Measurements from ENCODE around the gene KLRC2.
A peak's percentile ranks its signal among the peaks of the same experiment; 100 is the strongest.
"Not testable (repeated sequence)": the region's sequence is repeated elsewhere in the genome, so short reads cannot be mapped to it uniquely, and the experiment has no call there.

Gene KLRC2

DNA sequence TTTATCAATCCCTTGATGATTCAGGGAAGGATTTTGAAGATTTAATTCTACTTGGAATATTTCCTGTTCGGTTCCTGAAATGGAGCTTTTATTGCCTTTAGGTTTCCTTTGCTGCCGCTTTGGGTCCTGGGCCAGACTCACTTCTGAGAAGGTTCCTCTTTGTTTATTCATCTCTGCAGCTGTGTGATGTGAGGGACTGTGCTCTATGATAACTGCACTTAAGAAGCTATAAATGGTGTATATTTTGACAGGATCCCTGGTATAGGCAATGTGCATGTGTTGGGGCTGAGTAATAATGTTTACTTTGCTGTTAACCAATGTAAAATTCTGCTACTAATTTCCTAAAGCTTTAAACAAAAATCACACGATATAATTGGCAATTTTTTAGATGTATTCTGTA lies at the start of gene KLRC2:
TSS of gene KLRC2 (minus strand) at position 195 of the 400 bp plus-strand sequence. CDS start at position 171, 24 bp downstream.
- not testable (repeated sequence) for H2AFZ ChIP-seq (ENCODE audit: low read length); H3K27me3 ChIP-seq (ENCODE audit: insufficient read depth, low read length); H3F3A ChIP-seq (ENCODE audit: insufficient read depth, low read length); H3K9me3 ChIP-seq (ENCODE audit: low read length); H4K20me1 ChIP-seq (ENCODE audit: insufficient read depth, low read length); H3K9me2 ChIP-seq (ENCODE audit: low read depth, low read length); H3K79me2 ChIP-seq (ENCODE audit: insufficient read depth, low read length)
- peak within 1 kb of the TSS; percentile 74 for H3K27ac ChIP-seq (ENCODE audit: low read depth, low read length, poor library complexity, severe bottlenecking)
- H3K36me3 ChIP-seq (ENCODE audit: insufficient read depth, low read length): peaks cover 13% of the 10 kb centered on the region
- H3K4me3 ChIP-seq (ENCODE audit: low read depth, low read length, poor library complexity, severe bottlenecking): peak within 1 kb of the TSS; percentile 71
- H3K4me1 ChIP-seq (ENCODE audit: insufficient read depth, low read length, severe bottlenecking): peaks cover 16% of the 10 kb centered on the region
- H3K4me2 ChIP-seq (ENCODE audit: low read length): peak within 1 kb of the TSS; percentile 76
- peak within 1 kb of the TSS; percentile 73 for H3K9ac ChIP-seq (ENCODE audit: low read length)

DNA sequence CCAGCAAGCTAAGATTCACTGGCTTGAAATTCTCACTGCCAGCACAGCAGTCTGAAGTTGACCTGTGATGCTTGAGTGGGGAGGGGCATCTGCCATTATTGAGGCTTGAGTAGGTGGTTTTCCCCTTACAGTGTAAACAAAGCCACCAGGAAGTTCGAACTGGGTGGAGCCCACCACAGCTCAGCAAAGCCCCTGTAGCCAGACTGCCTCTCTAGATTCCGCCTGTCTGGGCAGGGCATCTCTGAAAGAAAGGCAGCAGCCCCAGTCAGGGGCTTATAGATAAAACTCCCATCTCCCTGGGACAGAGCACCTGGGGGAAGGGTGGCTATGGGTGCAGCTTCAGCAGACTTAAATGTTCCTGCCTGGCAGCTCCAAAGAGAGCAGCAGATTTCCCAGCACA lies 46.1 kb upstream of the KLRC2 start:
- peak overlapping the region; percentile 52 for H3K27ac ChIP-seq (ENCODE audit: low read depth, low read length, poor library complexity, severe bottlenecking)
- H3F3A ChIP-seq (ENCODE audit: insufficient read depth, low read length); H3K27me3 ChIP-seq (ENCODE audit: insufficient read depth, low read length); H3K9me3 ChIP-seq (ENCODE audit: low read length); H3K9ac ChIP-seq (ENCODE audit: low read length); H3K36me3 ChIP-seq (ENCODE audit: insufficient read depth, low read length); H3K79me2 ChIP-seq (ENCODE audit: insufficient read depth, low read length); H3K9me2 ChIP-seq (ENCODE audit: low read depth, low read length); H4K20me1 ChIP-seq (ENCODE audit: insufficient read depth, low read length): not testable (repeated sequence)
- H3K4me3 ChIP-seq (ENCODE audit: low read depth, low read length, poor library complexity, severe bottlenecking): peak overlapping the region; percentile 38
- H3K4me1 ChIP-seq (ENCODE audit: insufficient read depth, low read length, severe bottlenecking): peaks cover 18% of the 10 kb centered on the region
- peak overlapping the region; percentile 54; the same call in 1 of the 2 replicates for H3K4me2 ChIP-seq (ENCODE audit: low read length)
- H2AFZ ChIP-seq (ENCODE audit: low read length): peak overlapping the region; percentile 55; the same call in 1 of the 2 replicates

DNA sequence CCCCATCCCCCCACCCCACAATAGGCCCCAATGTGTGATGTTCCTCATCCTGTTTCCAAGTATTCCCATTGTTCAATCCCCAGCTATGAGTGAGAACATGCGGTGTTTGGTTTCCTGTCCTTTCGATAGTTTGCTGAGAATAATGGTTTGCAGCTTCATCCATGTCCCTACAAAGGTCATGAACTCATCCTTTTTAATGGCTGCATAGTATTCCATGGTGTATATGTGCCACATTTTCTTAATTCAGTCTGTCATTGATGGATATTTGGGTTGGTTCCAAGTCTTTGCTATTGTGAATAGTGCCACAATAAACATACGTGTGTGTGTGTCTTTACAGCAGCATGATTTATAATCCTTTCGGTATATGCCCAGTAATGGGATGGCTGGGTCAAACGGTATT lies 37.0 kb upstream of the KLRC2 start:
- not testable (repeated sequence) for H3K27me3 ChIP-seq (ENCODE audit: insufficient read depth, low read length); H2AFZ ChIP-seq (ENCODE audit: low read length); H3K4me2 ChIP-seq (ENCODE audit: low read length); H3K9me3 ChIP-seq (ENCODE audit: low read length); H3K79me2 ChIP-seq (ENCODE audit: insufficient read depth, low read length); H4K20me1 ChIP-seq (ENCODE audit: insufficient read depth, low read length); H3K4me1 ChIP-seq (ENCODE audit: insufficient read depth, low read length, severe bottlenecking); H3K9ac ChIP-seq (ENCODE audit: low read length); H3K4me3 ChIP-seq (ENCODE audit: low read depth, low read length, poor library complexity, severe bottlenecking); H3K9me2 ChIP-seq (ENCODE audit: low read depth, low read length); H3K27ac ChIP-seq (ENCODE audit: low read depth, low read length, poor library complexity, severe bottlenecking); H3F3A ChIP-seq (ENCODE audit: insufficient read depth, low read length); H3K36me3 ChIP-seq (ENCODE audit: insufficient read depth, low read length)

DNA sequence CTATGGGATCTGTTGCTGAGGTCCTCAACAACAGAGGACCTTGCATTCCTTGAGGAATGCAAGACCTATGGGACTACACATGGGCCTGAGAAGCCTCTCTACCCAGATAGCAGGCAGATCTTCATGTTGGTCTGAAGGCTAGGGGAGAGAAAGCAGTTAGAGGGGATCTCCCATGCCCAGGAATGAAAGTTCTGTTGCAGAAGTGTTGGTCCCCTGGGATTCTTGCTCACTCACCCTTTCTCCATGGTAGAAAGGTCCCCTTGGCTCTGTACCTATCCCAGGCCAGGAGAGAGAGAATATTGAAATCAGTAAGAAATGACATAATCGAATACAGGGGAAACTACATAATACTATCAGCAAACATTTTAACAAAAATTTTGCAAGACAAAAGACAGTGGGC lies 33.9 kb upstream of the KLRC2 start:
- no peaks in the 10 kb centered on the region for H3F3A ChIP-seq (ENCODE audit: insufficient read depth, low read length)
- TF ChIP-seq EZH2 (IDR thresholded peaks at IDR 0.05; ENCODE audit: borderline replicate concordance, low read length): no peak
- TF ChIP-seq, protein P1, sequence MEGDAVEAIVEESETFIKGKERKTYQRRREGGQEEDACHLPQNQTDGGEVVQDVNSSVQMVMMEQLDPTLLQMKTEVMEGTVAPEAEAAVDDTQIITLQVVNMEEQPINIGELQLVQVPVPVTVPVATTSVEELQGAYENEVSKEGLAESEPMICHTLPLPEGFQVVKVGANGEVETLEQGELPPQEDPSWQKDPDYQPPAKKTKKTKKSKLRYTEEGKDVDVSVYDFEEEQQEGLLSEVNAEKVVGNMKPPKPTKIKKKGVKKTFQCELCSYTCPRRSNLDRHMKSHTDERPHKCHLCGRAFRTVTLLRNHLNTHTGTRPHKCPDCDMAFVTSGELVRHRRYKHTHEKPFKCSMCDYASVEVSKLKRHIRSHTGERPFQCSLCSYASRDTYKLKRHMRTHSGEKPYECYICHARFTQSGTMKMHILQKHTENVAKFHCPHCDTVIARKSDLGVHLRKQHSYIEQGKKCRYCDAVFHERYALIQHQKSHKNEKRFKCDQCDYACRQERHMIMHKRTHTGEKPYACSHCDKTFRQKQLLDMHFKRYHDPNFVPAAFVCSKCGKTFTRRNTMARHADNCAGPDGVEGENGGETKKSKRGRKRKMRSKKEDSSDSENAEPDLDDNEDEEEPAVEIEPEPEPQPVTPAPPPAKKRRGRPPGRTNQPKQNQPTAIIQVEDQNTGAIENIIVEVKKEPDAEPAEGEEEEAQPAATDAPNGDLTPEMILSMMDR (IDR thresholded peaks at IDR 0.05; ENCODE audit: low read length): no peak
- no peaks in the 10 kb centered on the region for H3K4me1 ChIP-seq (ENCODE audit: insufficient read depth, low read length, severe bottlenecking)
- no peaks in the 10 kb centered on the region for H3K9me3 ChIP-seq (ENCODE audit: low read length)
- no peaks in the 10 kb centered on the region for H3K79me2 ChIP-seq (ENCODE audit: insufficient read depth, low read length)
- H3K4me2 ChIP-seq (ENCODE audit: low read length): no peak overlapping the region
- H3K36me3 ChIP-seq (ENCODE audit: insufficient read depth, low read length): no peaks in the 10 kb centered on the region
- H3K27me3 ChIP-seq (ENCODE audit: insufficient read depth, low read length): no peaks in the 10 kb centered on the region
- H2AFZ ChIP-seq (ENCODE audit: low read length): no peak overlapping the region
- H3K4me3 ChIP-seq (ENCODE audit: low read depth, low read length, poor library complexity, severe bottlenecking): no peak overlapping the region
- H3K27ac ChIP-seq (ENCODE audit: low read depth, low read length, poor library complexity, severe bottlenecking): no peak overlapping the region
- H3K9ac ChIP-seq (ENCODE audit: low read length): no peak overlapping the region
- no peaks in the 10 kb centered on the region for H3K9me2 ChIP-seq (ENCODE audit: low read depth, low read length)
- no peaks in the 10 kb centered on the region for H4K20me1 ChIP-seq (ENCODE audit: insufficient read depth, low read length)

DNA sequence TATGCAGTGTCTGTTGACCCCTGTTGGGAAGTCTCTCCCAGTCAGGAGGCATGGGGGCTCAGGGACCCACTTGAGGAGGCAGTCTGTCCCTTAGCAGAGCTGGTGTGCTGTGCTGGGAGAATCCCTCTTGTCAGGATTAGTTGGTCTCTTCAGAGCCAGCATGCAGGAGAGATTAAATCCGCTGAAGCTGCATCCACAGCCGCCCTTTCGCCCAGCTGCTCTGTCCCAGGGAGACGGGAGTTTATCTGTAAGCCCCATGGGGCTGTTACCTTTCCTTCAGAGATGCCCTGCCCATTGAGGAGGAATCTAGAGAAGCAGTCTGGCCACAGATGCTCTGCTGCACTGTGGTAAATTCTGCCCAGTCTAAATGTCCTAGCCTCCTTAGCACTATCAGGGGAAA lies 30.5 kb upstream of the KLRC2 start:
- Histone ChIP-seq H3K27ac (ENCODE audit: low read depth, low read length, poor library complexity, severe bottlenecking) (no peak overlapping the region), H3F3A (ENCODE audit: insufficient read depth, low read length) (no peaks in the 10 kb centered on the region), H3K9me2 (ENCODE audit: low read depth, low read length) (no peaks in the 10 kb centered on the region), H4K20me1 (ENCODE audit: insufficient read depth, low read length) (no peaks in the 10 kb centered on the region), H3K79me2 (ENCODE audit: insufficient read depth, low read length) (no peaks in the 10 kb centered on the region), H3K4me1 (ENCODE audit: insufficient read depth, low read length, severe bottlenecking) (no peaks in the 10 kb centered on the region), H3K9ac (ENCODE audit: low read length) (no peak overlapping the region), H3K4me2 (ENCODE audit: low read length) (no peak overlapping the region), H2AFZ (ENCODE audit: low read length) (no peak overlapping the region), H3K27me3 (ENCODE audit: insufficient read depth, low read length) (no peaks in the 10 kb centered on the region), H3K9me3 (ENCODE audit: low read length) (peaks cover 5% of the 10 kb centered on the region; the same call in 1 of the 2 replicates), H3K36me3 (ENCODE audit: insufficient read depth, low read length) (no peaks in the 10 kb centered on the region), H3K4me3 (ENCODE audit: low read depth, low read length, poor library complexity, severe bottlenecking) (no peak overlapping the region)
- TF ChIP-seq EZH2 (IDR thresholded peaks at IDR 0.05; ENCODE audit: borderline replicate concordance, low read length): no peak
- TF ChIP-seq, protein P1 (IDR thresholded peaks at IDR 0.05; ENCODE audit: low read length): no peak
